GM23248 (cell line): ENCODE measurements around the gene DAB1.

Experiments
- EZH2 ChIP-seq: fragments of 200-600 bp; sonication (generic); IDR thresholded peaks from 2 replicates; pipeline ENCODE4 v1.6.1; 2018; ENCODE audit warnings: antibody characterized with exemption, mild to moderate bottlenecking; ENCODE audit not compliant: insufficient read depth, poor library complexity, severe bottlenecking
- EZH2phosphoT487 ChIP-seq: fragments of 200-600 bp; sonication (generic); IDR thresholded peaks from 2 replicates; pipeline ENCODE4 v1.6.1; 2018; ENCODE audit warnings: antibody characterized with exemption, moderate library complexity, mild to moderate bottlenecking, low read depth; ENCODE audit not compliant: insufficient read depth

- TF ChIP-seq EZH2, result no peak
- no peak for TF ChIP-seq EZH2phosphoT487
These were observed 455.7 kb downstream of the DAB1 start for GRCh38 chr1:56967900-56968832.
